Mesenchymal stem cell (in vitro differentiated cells and primary cell): ENCODE results near the gene ATOSA.

Source experiments
- DNase-seq: peaks from one replicate; pipeline ENCODE4 v3.0.0-alpha.2; 2013
- H2AFZ ChIP-seq: one replicate; pipeline ENCODE4 v1.6.1; 2013; ENCODE audit warnings: low read depth, mild to moderate bottlenecking, control low read depth, inconsistent platforms, low read length, moderate library complexity
- H2AK5ac ChIP-seq: 2 replicates; pipeline ENCODE4 v1.6.1; 2013; ENCODE audit warnings: low read length, moderate library complexity, mild to moderate bottlenecking, inconsistent platforms; ENCODE audit not compliant: severe bottlenecking
- H2BK120ac ChIP-seq: one replicate; pipeline ENCODE4 v1.6.1; 2013; ENCODE audit warnings: low read depth, mild to moderate bottlenecking, inconsistent platforms, low read length, moderate library complexity
- H2BK12ac ChIP-seq, 2 experiments: one replicate each; pipeline ENCODE4 v1.6.1; 2013; ENCODE audit warnings: inconsistent platforms in 2 of 2, low read length in 2 of 2, mild to moderate bottlenecking in 2 of 2, moderate library complexity in 2 of 2, control low read depth in 1 of 2
- H2BK15ac ChIP-seq: one replicate; pipeline ENCODE4 v1.6.1; 2013; ENCODE audit warnings: mild to moderate bottlenecking, low read depth, inconsistent platforms; ENCODE audit not compliant: poor library complexity, severe bottlenecking
- H2BK5ac ChIP-seq: 2 replicates; pipeline ENCODE4 v1.6.1; 2013; ENCODE audit warnings: low read depth, mild to moderate bottlenecking, low read length, control low read depth, inconsistent platforms; ENCODE audit not compliant: poor library complexity, severe bottlenecking
- H3K14ac ChIP-seq, 2 experiments: one replicate each; pipeline ENCODE4 v1.6.1; 2013; ENCODE audit warnings: inconsistent platforms in 2 of 2, low read length in 2 of 2, control low read depth in 1 of 2, mild to moderate bottlenecking in 1 of 2, moderate library complexity in 1 of 2
- H3K18ac ChIP-seq, 2 experiments: one replicate each; pipeline ENCODE4 v1.6.1; 2013; ENCODE audit warnings: inconsistent platforms in 2 of 2, low read length in 2 of 2, control low read depth in 1 of 2, low read depth in 1 of 2, mild to moderate bottlenecking in 1 of 2
- H3K23ac ChIP-seq, 2 experiments: one replicate each; pipeline ENCODE4 v1.6.1; 2013; ENCODE audit warnings: inconsistent platforms in 2 of 2, low read length in 2 of 2, mild to moderate bottlenecking in 2 of 2, moderate library complexity in 2 of 2, control low read depth in 1 of 2
- H3K27ac ChIP-seq: 2 replicates; pipeline ENCODE4 v1.5.1; 2013; ENCODE audit warnings: mild to moderate bottlenecking, moderate library complexity, low read length, control low read depth, inconsistent platforms; ENCODE audit not compliant: poor library complexity, severe bottlenecking
- H3K27me3 ChIP-seq, 2 experiments: 2 replicates each; pipeline versions ENCODE4 v1.6.1 to v1.7.0; 2013; ENCODE audit warnings: low read length in 2 of 2, mild to moderate bottlenecking in 2 of 2, moderate library complexity in 2 of 2, control low read depth in 1 of 2, inconsistent platforms in 1 of 2; ENCODE audit not compliant: control insufficient read depth in 1 of 2, insufficient read depth in 1 of 2
- H3K36me3 ChIP-seq, 2 experiments: 2 replicates each; pipeline versions ENCODE4 v1.6.1 to v1.7.0; 2013; ENCODE audit warnings: low read length in 2 of 2, control low read depth in 1 of 2, inconsistent platforms in 1 of 2, low read depth in 1 of 2, mild to moderate bottlenecking in 1 of 2; ENCODE audit not compliant: insufficient read depth in 2 of 2, control insufficient read depth in 1 of 2
- H3K4ac ChIP-seq, 2 experiments: one replicate each; pipeline ENCODE4 v1.6.1; 2013; ENCODE audit warnings: inconsistent platforms in 2 of 2, low read length in 2 of 2, mild to moderate bottlenecking in 2 of 2, moderate library complexity in 2 of 2, control low read depth in 1 of 2, low read depth in 1 of 2
- H3K4me1 ChIP-seq: 2 replicates; pipeline ENCODE4 v1.6.1; 2013; ENCODE audit warnings: low read depth, low read length, control low read depth; ENCODE audit not compliant: control insufficient read depth, insufficient read depth
- H3K4me2 ChIP-seq: 2 replicates; pipeline ENCODE4 v1.6.1; 2013; ENCODE audit warnings: low read length, mild to moderate bottlenecking, inconsistent platforms; ENCODE audit not compliant: poor library complexity, severe bottlenecking
- H3K4me3 ChIP-seq, 2 experiments: 2 replicates each; pipeline versions ENCODE4 v1.5.1 to v1.7.0; 2013; ENCODE audit warnings: low read length in 2 of 2, mild to moderate bottlenecking in 2 of 2, control low read depth in 1 of 2, low read depth in 1 of 2; ENCODE audit not compliant: insufficient read depth in 1 of 2
- H3K79me1 ChIP-seq: replicated peaks from 2 replicates; pipeline ENCODE4 v1.6.1; 2013; ENCODE audit warnings: mild to moderate bottlenecking, control low read depth, low read length, inconsistent platforms; ENCODE audit not compliant: poor library complexity, severe bottlenecking
- H3K9ac ChIP-seq: 2 replicates; pipeline ENCODE4 v1.7.0; 2013; ENCODE audit warnings: mild to moderate bottlenecking, low read length, moderate library complexity
- H3K9me3 ChIP-seq: 2 replicates; pipeline ENCODE4 v1.7.0; 2013; ENCODE audit warnings: mild to moderate bottlenecking, low read length; ENCODE audit not compliant: control insufficient read depth
- H4K8ac ChIP-seq: one replicate; pipeline ENCODE4 v1.6.1; 2013; ENCODE audit warnings: inconsistent platforms, mild to moderate bottlenecking, low read length, moderate library complexity
- H4K91ac ChIP-seq: one replicate; pipeline ENCODE4 v1.6.1; 2013; ENCODE audit warnings: mild to moderate bottlenecking, low read length, inconsistent platforms
- WGBS: methylation state at CpG from one replicate; pipeline ENCODE4 v1.1.7; 2013; ENCODE audit warnings: mixed read lengths; 5-methylcytosine and 5-hydroxymethylcytosine counted together

Gene ATOSA

DNA sequence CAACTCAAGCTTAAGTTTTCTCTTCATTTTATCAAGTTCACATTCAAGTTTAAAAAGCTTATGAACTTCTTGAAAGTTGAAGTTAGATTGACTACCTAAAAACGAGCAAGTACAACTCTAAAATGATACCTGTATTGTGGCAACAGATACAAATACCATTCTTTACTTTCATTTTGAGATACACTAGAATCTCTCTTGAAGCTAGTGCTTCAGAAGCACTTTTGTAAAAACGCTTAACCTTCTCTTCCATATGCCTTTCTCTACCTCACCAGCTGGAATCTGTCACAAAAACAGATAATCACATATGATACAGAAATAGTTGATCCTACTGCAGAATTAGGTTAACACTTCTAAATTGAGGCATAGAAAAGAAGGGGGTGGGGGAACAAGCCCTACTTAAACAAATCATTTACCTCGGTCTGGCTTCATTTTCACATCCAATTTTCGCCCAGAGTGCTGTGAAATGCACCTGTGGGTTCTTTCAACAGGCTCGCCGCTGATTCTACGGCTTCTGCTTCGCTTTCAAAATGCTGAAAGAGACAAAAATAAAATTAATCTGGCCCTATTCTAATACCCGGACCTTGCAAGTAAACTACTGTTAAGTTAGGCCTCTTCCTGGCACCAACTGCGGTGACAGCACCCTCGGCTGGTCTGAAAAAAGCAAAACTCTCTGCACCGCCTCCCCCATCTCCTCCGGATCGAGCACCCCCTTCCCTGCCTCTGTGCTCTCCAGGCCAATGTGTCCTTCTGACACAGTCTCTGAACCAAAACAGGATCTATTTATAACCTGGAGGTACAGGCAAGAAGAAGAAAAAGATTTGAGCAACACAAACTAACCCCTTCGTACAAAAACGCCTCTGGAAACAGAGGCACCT is 1.4 kb downstream of the ATOSA start:
- Histone ChIP-seq H3K4me2 (peak overlapping the region; percentile 90), H2BK5ac (peak overlapping the region; percentile 57)
- WGBS: 8% methylated on average over 15 of the region's 16 CpGs

DNA sequence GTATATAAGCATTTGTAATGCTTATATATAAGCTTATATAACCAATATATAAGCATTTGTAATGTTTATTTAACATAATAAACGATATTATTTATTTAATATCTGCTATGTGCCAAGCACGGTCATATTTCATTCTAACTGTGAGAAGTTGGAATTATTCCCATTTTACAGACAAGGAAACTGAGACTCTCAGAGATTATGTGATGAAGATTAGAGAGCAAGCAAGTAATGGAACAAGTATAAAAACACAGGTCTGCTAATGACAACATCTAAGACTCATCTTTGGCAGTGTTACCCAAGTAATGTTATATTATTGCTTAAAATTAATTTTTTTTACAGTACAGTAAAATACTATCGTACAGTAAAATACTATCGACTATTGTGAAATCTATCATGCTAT is 4.4 kb downstream of the ATOSA start:
- Histone ChIP-seq H3K4ac (no peak overlapping the region), H3K9me3 (no peaks in the 10 kb centered on the region), H4K8ac (no peak overlapping the region), H3K27me3 (no peaks in the 10 kb centered on the region), H2BK120ac (no peak overlapping the region), H2AFZ (no peak overlapping the region), H3K4me1 (no peaks in the 10 kb centered on the region), H2BK12ac (no peak overlapping the region), H3K79me1 (peaks cover 10% of the 10 kb centered on the region), H3K14ac (no peak overlapping the region), H3K36me3 (peaks cover 3 to 75% of the 10 kb centered on the region in 2 experiments), H3K9ac (no peak overlapping the region), H2BK5ac (no peak overlapping the region), H3K18ac (no peak overlapping the region), H2BK15ac (no peak overlapping the region), H3K27ac (no peak overlapping the region), H4K91ac (no peak overlapping the region), H3K23ac (no peak overlapping the region), H2AK5ac (no peak overlapping the region), H3K4me3 (no peak overlapping the region), H3K4me2 (no peak overlapping the region)
- DNase-seq: no peak
- no CpG with 5 or more reads among the region's 4 CpGs for WGBS

More for the DNA sequence above, 1.4 kb downstream of the ATOSA start:
- Histone ChIP-seq H3K23ac (no peak overlapping the region), H3K27ac (peak overlapping the region; percentile 53), H4K8ac (no peak overlapping the region), H3K4ac (peak overlapping the region in 1 of 2 experiments; percentile 19), H3K4me3 (peak overlapping the region; percentile 68 to 89), H2BK15ac (no peak overlapping the region), H3K4me1 (no peaks in the 10 kb centered on the region), H4K91ac (no peak overlapping the region), H2BK12ac (no peak overlapping the region), H2AFZ (peak overlapping the region; percentile 74), H2AK5ac (no peak overlapping the region), H3K27me3 (no peaks in the 10 kb centered on the region), H3K14ac (no peak overlapping the region), H3K36me3 (peaks cover 3 to 45% of the 10 kb centered on the region in 2 experiments), H3K9me3 (no peaks in the 10 kb centered on the region), H3K18ac (peak overlapping the region; percentile 73 to 98), H3K9ac (peak overlapping the region; percentile 96), H2BK120ac (no peak overlapping the region), H3K79me1 (peaks cover 5% of the 10 kb centered on the region)
- peak; percentile 73 for DNase-seq

- Histone ChIP-seq H3K79me1 (peaks cover 12% of the 10 kb centered on the region), H3K27ac (no peak overlapping the region), H3K23ac (no peak overlapping the region), H3K27me3 (no peaks in the 10 kb centered on the region), H2BK12ac (no peak overlapping the region), H3K4me2 (no peak overlapping the region), H3K36me3 (peaks cover 3 to 84% of the 10 kb centered on the region in 2 experiments), H4K8ac (no peak overlapping the region), H4K91ac (no peak overlapping the region), H3K4me1 (no peaks in the 10 kb centered on the region), H3K4ac (no peak overlapping the region), H2BK15ac (no peak overlapping the region), H2AK5ac (no peak overlapping the region), H2BK5ac (no peak overlapping the region), H3K9me3 (no peaks in the 10 kb centered on the region), H3K9ac (no peak overlapping the region), H3K18ac (no peak overlapping the region), H2BK120ac (no peak overlapping the region), H3K14ac (no peak overlapping the region), H2AFZ (no peak overlapping the region), H3K4me3 (no peak overlapping the region)
- no peak for DNase-seq
Observed at GRCh38 chr15:52673734-52674133, 5.5 kb downstream of the ATOSA start.

- H4K8ac ChIP-seq: no peak overlapping the region
- no peak overlapping the region for H2BK15ac ChIP-seq
- no peak overlapping the region for H3K23ac ChIP-seq
- no peak overlapping the region for H3K4ac ChIP-seq
- no peak overlapping the region for H3K4me3 ChIP-seq
- WGBS: 89% methylated on average over 2 of the region's 2 CpGs
- H3K18ac ChIP-seq: no peak overlapping the region
- H2AFZ ChIP-seq: no peak overlapping the region
- peak; percentile 20 for DNase-seq
- no peak overlapping the region for H3K4me2 ChIP-seq
- peak overlapping the region; percentile 13 for H3K9ac ChIP-seq
- H2BK12ac ChIP-seq: no peak overlapping the region
- H3K9me3 ChIP-seq: no peaks in the 10 kb centered on the region
- H2BK120ac ChIP-seq: no peak overlapping the region
- peaks cover 12% of the 10 kb centered on the region for H3K79me1 ChIP-seq
- no peak overlapping the region for H2BK5ac ChIP-seq
- H3K27me3 ChIP-seq: no peaks in the 10 kb centered on the region
- no peaks in the 10 kb centered on the region for H3K4me1 ChIP-seq
- H3K36me3 ChIP-seq: peaks cover 3 to 88% of the 10 kb centered on the region in 2 experiments
- no peak overlapping the region for H3K27ac ChIP-seq
- no peak overlapping the region for H3K14ac ChIP-seq
- no peak overlapping the region for H2AK5ac ChIP-seq
- H4K91ac ChIP-seq: no peak overlapping the region
Observed at GRCh38 chr15:52673312-52673711, 5.9 kb downstream of the ATOSA start.
